Peyer's patch (tissue), 4 donors: Measurements from ENCODE around the gene ANKS6. TPM values are rescaled to one million over a fixed set of nuclear protein-coding genes. Genes with fewer than 3 reads are reported as not detected.

ENCODE experiments used
- DNase-seq, 3 donors: peaks; one replicate each; pipeline ENCODE4 v3.0.0-alpha.2; 2017 to 2019
- H3K27ac ChIP-seq, 4 donors: fragments of 200-600 bp; sonication (generic); one replicate each; pipeline ENCODE4 v1.5.1; 2016 to 2019
- H3K27me3 ChIP-seq, 2 donors: fragments of 200-600 bp; sonication (generic); one replicate each; pipeline ENCODE4 v1.5.1; 2019
- H3K36me3 ChIP-seq, 3 donors: fragments of 200-600 bp; sonication (generic); one replicate each; pipeline ENCODE4 v1.5.1; 2016 to 2019
- H3K4me1 ChIP-seq, 4 donors: fragments of 200-600 bp; sonication (generic); one replicate each; pipeline ENCODE4 v1.5.1; 2016 to 2019
- H3K4me3 ChIP-seq, 4 donors: fragments of 200-600 bp; sonication (generic); 1 replicate in 3 of 4; 2 replicates in 1 of 4; pipeline ENCODE4 v1.5.1; 2016 to 2019; ENCODE audit warnings: mild to moderate bottlenecking in 1 of 4
- H3K9me3 ChIP-seq, 4 donors: fragments of 200-600 bp; sonication (generic); one replicate each; pipeline ENCODE4 v1.5.1; 2016 to 2019; ENCODE audit warnings: mild to moderate bottlenecking in 1 of 4
- POLR2A ChIP-seq, 2 donors: fragments of 450-650 bp; IDR thresholded peaks; one replicate each; pipeline ENCODE4 v1.5.1; 2017; ENCODE audit warnings: antibody characterized with exemption in 2 of 2, mild to moderate bottlenecking in 2 of 2, moderate library complexity in 2 of 2
- total RNA-seq, 4 donors: library from RNA; depleted of rRNA; stranded (reverse); fragments of >200 nt; gene quantifications; one replicate each; pipeline ENCODE4 v1.1.0, GENCODE V29; 2016
- TF ChIP-seq, protein P1 (sequence below), 6 experiments: fragments of 450-650 bp in 4 of 6; fragments of 200-600 bp in 2 of 6; sonication (generic) in 1 of 6; IDR thresholded peaks; one replicate each; pipeline ENCODE4 v1.5.1; 2017 to 2019; ENCODE audit warnings: antibody characterized with exemption in 6 of 6, mild to moderate bottlenecking in 3 of 6, moderate library complexity in 1 of 6

Gene ANKS6
- total RNA-seq, 4 donors from 2014 or later = 39.8 to 79.6 (median 54.6) TPM

DNA sequence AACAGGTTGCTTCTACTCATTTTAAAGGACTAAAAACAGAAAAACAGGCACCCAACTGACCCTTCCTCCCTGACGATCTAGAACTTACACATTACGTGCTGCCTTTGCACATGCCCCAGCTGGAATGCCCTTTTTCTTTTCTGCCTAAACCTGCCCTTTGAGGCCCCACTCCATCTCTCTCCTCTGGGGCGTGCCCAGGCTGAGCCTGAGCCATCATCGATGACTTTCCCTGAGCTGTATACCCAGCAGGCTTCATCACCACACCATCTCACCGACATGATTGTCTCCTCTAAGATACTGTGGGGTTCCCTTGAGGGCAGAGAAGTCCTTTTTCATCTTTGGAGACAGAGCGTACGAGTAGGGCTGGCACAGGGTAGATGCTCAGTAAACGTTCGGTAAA is 63.6 kb downstream of the ANKS6 start:
- no peaks in the 10 kb centered on the region for H3K9me3 ChIP-seq
- H3K36me3 ChIP-seq = peaks cover 0 to 16% (median 0%) of the 10 kb centered on the region in 3 donors
- no peaks in the 10 kb centered on the region for H3K27me3 ChIP-seq
- no peak overlapping the region for H3K27ac ChIP-seq
- DNase-seq = no peak
- no peak overlapping the region for H3K4me3 ChIP-seq
- H3K4me1 ChIP-seq = no peaks in the 10 kb centered on the region
- TF ChIP-seq, protein P1, sequence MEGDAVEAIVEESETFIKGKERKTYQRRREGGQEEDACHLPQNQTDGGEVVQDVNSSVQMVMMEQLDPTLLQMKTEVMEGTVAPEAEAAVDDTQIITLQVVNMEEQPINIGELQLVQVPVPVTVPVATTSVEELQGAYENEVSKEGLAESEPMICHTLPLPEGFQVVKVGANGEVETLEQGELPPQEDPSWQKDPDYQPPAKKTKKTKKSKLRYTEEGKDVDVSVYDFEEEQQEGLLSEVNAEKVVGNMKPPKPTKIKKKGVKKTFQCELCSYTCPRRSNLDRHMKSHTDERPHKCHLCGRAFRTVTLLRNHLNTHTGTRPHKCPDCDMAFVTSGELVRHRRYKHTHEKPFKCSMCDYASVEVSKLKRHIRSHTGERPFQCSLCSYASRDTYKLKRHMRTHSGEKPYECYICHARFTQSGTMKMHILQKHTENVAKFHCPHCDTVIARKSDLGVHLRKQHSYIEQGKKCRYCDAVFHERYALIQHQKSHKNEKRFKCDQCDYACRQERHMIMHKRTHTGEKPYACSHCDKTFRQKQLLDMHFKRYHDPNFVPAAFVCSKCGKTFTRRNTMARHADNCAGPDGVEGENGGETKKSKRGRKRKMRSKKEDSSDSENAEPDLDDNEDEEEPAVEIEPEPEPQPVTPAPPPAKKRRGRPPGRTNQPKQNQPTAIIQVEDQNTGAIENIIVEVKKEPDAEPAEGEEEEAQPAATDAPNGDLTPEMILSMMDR (IDR thresholded peaks at IDR 0.05) = no peak
- TF ChIP-seq POLR2A (IDR thresholded peaks at IDR 0.05) = no peak

DNA sequence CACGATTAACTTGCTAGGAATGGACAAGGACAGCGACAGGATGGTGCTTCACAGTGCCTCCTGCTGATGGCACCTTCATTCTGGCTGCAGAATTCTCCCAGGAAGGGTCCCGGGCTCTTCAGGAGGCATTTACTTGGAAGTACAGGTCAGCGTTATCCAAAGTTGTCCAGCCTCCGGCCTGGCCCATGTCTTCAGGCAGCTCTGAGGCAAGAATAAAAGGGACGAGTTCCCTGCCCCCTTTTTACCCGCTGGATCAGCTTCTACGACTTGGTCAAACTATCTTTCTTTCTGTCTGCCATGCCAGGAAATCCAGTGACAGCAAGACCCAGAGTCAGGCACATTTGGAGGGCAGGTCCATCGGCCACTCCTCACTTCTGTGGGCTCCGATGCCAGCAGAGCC is 64.3 kb downstream of the ANKS6 start:
- no peaks in the 10 kb centered on the region for H3K27me3 ChIP-seq
- TF ChIP-seq, protein P1 (IDR thresholded peaks at IDR 0.05) = no peak
- no peak for TF ChIP-seq POLR2A (IDR thresholded peaks at IDR 0.05)
- H3K36me3 ChIP-seq = peaks cover 0 to 16% (median 0%) of the 10 kb centered on the region in 3 donors
- no peaks in the 10 kb centered on the region for H3K4me1 ChIP-seq
- no peak overlapping the region for H3K4me3 ChIP-seq
- H3K27ac ChIP-seq = no peak overlapping the region
- no peak for DNase-seq
- no peaks in the 10 kb centered on the region for H3K9me3 ChIP-seq

DNA sequence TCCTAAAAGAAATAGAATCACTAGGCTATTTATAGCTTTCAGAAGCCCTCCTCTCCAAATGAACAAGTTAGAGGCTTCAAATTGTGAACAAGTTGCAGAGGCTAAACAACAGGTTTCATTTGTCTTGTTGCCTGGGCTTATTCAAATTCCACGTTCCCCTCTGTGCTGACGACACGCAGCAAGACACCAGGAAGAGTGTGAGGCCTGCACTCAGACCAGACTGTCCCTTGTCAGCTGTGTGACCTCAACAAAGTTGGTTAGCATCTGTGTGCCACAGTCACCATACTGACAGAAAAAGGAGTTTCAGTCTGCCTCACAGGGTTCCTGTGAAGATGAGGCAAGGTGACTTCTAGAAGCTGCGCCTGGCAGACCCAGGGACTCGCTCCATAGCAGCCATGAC is 65.5 kb downstream of the ANKS6 start:
- TF ChIP-seq, protein P1 (IDR thresholded peaks at IDR 0.05) = no peak
- no peak for TF ChIP-seq POLR2A (IDR thresholded peaks at IDR 0.05)
- no peak for DNase-seq
- no peaks in the 10 kb centered on the region for H3K27me3 ChIP-seq
- peaks cover 0 to 11% (median 0%) of the 10 kb centered on the region in 3 donors for H3K36me3 ChIP-seq
- H3K9me3 ChIP-seq = no peaks in the 10 kb centered on the region
- no peak overlapping the region for H3K4me3 ChIP-seq
- H3K4me1 ChIP-seq = no peaks in the 10 kb centered on the region
- no peak overlapping the region for H3K27ac ChIP-seq

DNA sequence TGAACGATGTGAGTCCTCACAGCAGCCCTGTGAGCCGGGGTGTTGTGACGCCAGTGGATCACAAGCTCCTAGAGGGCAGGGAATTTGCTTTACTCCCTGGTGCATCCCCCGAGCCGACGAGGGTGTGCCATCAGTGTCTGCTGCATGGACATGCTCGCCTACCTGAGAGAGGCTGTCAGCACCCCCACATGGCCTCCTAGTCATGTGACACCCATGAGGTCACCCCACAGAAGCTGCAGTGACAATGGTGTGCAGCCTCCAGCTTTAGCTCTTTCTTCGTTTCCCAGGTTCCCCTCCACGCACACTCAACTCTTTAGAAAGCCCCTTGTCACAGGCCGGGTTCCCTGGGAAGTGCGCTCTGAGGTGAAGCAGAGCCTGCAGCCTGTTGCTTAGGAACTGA is 67.9 kb downstream of the ANKS6 start:
- H3K9me3 ChIP-seq = no peaks in the 10 kb centered on the region
- DNase-seq = no peak
- no peaks in the 10 kb centered on the region for H3K27me3 ChIP-seq
- H3K36me3 ChIP-seq = no peaks in the 10 kb centered on the region
- H3K4me3 ChIP-seq = no peak overlapping the region
- no peaks in the 10 kb centered on the region for H3K4me1 ChIP-seq
- H3K27ac ChIP-seq = no peak overlapping the region
- TF ChIP-seq POLR2A (IDR thresholded peaks at IDR 0.05) = no peak
- TF ChIP-seq, protein P1 (IDR thresholded peaks at IDR 0.05) = no peak

DNA sequence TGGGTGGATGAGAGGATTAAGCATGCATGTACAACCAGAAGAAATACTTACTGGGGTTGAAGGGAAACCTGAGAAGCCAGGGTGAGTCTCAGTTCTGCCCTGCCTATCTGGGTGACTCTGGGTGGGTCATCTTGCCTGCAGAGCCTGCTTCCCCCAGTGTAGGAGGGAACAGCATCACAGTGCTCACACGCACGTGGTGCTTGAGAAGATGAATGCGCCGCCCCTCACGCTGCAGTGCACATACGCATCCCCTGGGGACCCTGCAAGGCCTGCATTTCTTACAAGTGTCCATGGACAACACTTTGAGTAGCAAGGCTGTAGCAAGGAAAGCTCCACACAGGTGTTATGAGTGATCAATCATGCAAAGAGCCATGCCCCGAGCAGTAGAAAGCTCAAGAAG is 68.9 kb downstream of the ANKS6 start:
- no peaks in the 10 kb centered on the region for H3K4me1 ChIP-seq
- no peak overlapping the region for H3K27ac ChIP-seq
- no peaks in the 10 kb centered on the region for H3K27me3 ChIP-seq
- no peaks in the 10 kb centered on the region for H3K36me3 ChIP-seq
- H3K9me3 ChIP-seq = no peaks in the 10 kb centered on the region
- no peak for DNase-seq
- TF ChIP-seq, protein P1 (IDR thresholded peaks at IDR 0.05) = no peak
- TF ChIP-seq POLR2A (IDR thresholded peaks at IDR 0.05) = no peak
- no peak overlapping the region for H3K4me3 ChIP-seq

DNA sequence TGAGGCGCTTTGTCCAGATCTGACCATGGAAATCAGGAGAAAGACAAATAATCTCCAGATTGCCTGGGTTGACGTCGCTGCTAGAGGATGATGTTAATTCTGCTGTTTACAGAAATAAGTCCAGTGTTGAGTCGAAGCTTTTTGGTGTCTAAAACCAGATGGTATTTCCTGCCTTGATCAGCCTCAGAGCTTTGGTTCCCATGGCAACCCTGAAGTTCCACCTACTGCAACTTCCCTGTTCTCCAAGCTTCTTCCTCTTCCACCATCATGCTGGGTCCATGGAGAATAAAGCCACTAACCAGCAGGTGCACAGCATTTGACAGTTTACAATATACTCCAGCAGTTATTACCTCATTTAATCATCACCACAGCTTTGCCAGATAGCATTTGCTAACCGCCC is 69.6 kb downstream of the ANKS6 start:
- Histone ChIP-seq H3K27ac (no peak overlapping the region), H3K36me3 (no peaks in the 10 kb centered on the region), H3K27me3 (no peaks in the 10 kb centered on the region), H3K9me3 (no peaks in the 10 kb centered on the region), H3K4me1 (no peaks in the 10 kb centered on the region), H3K4me3 (no peak overlapping the region)
- no peak for DNase-seq
- TF ChIP-seq, protein P1 (IDR thresholded peaks at IDR 0.05) = no peak
- TF ChIP-seq POLR2A (IDR thresholded peaks at IDR 0.05) = no peak
